GM19463 (cell line): ENCODE measurements around the gene BDKRB2.

ENCODE experiments used
- ATAC-seq: cut with Tn5 transposase; IDR thresholded peaks from one replicate; pipeline ENCODE4 v1.9.1; 2021; ENCODE audit warnings: mild to moderate bottlenecking, moderate library complexity; ENCODE audit not compliant: unreplicated experiment

BDKRB2 gene

DNA sequence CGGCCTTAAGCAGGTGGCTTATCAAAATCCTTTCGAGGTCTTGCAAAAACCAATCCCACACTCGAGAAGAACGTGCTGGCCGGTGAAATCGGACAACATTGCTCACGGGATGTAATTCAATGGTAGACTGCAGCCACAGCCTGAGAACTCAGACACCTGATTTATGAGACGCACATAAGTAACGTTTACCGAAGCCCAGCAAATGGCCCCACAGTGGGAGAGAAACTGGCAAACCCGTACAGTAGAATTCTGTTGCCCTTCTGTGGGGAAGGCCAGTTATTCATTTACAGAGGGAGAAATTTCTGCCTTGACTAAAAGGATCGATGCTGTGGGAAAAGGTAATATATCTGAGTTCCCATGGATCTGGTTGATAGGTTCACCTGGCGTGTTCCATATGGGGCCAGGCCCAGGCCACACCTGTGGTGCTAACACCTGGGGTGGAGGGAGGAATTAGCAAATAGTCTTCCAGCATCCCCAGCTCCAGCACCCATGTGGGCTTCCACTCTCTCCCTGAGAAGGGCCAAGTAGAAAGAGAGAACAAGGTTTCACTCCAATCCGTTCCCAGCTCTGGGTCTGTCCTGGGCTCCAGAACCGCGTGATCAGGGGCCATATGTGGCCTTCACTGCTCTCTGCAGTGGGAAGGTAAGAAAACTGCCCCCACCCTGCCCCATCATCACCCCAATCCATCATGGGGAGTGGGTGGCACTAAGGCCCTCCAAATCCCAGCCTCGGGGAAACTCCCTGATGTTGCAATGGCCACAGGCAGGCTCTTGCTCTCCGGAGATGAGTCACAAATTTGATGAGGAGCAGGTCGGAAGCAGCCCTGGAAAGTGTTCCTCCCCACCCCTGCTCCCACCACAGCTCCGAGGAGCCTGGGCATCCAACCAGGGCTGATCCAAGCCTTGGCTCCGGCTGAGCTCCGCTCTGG is 64.1 kb downstream of the BDKRB2 start:
- no peak for ATAC-seq

- no peak for ATAC-seq
These were observed 64.7 kb downstream of the BDKRB2 start for GRCh38 chr14:96269359-96269710.

DNA sequence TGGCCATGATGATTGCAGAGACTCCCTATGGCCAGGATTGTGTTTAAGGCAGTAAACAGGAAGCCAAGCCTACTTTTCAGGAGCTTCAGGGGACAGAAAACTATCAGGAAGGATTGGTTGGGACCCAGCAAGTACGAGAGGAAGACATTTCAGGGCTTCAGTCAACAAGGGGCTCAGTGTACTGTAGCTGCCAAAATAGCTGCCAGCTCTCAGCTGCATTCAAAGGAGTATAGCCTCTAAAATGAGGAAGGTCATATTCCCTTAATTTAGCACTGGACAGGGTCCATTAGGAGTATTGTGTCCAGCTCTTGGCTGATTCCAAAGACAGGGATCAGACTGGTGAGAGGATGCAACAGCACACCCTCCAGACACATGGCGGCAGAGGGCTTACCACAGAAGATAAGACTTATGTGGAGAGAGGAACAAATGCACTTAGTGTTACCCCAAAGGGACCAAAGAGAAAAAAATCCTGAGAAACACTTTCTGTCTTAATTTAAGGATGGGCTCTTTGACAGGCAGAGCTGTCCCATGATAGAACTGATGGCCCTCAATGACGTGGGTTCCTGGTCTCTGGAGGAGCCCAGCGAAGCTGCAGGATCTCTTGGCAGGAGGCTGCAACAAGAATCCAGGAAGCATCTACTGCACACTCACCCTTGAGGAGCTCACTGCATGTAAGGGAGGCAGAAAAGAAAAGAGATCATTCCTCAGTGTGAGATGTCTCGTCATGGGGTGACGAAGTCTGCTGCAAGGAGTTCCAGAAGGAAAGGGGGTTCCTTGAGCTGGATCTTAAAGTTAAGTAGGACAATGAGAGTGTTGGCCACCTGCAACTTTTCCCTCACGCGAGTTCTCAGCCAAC is 66.2 kb downstream of the BDKRB2 start:
- no peak for ATAC-seq

GRCh38 chr14:96271421-96271762 is 66.8 kb downstream of the BDKRB2 start:
- ATAC-seq, result no peak

GRCh38 chr14:96272777-96273473 is 68.3 kb downstream of the BDKRB2 start:
- no peak for ATAC-seq

GRCh38 chr14:96273629-96274028 is 69.0 kb downstream of the BDKRB2 start:
- ATAC-seq, result no peak

DNA sequence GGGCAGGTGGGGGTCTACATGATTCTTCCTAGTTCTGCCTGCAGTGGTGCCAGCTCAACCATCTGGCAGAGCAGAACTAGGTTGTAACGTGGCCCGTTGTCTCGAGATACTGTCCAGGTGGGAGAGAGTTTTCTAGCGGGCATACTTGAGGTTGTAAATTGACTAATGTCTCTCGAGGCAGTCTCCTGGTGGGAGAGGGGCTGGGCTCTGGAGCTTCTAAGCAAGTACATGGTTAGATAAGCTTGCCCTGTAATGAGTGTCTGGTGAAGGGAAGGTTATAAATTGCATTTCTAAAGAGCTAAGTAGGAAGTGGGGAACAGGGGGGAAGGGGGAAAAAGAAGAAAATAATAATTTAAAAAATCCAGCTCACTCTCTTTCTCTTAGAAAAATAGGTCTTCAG is 69.5 kb downstream of the BDKRB2 start:
- no peak for ATAC-seq

- no peak for ATAC-seq
These were observed 69.9 kb downstream of the BDKRB2 start for GRCh38 chr14:96274543-96274942.

DNA sequence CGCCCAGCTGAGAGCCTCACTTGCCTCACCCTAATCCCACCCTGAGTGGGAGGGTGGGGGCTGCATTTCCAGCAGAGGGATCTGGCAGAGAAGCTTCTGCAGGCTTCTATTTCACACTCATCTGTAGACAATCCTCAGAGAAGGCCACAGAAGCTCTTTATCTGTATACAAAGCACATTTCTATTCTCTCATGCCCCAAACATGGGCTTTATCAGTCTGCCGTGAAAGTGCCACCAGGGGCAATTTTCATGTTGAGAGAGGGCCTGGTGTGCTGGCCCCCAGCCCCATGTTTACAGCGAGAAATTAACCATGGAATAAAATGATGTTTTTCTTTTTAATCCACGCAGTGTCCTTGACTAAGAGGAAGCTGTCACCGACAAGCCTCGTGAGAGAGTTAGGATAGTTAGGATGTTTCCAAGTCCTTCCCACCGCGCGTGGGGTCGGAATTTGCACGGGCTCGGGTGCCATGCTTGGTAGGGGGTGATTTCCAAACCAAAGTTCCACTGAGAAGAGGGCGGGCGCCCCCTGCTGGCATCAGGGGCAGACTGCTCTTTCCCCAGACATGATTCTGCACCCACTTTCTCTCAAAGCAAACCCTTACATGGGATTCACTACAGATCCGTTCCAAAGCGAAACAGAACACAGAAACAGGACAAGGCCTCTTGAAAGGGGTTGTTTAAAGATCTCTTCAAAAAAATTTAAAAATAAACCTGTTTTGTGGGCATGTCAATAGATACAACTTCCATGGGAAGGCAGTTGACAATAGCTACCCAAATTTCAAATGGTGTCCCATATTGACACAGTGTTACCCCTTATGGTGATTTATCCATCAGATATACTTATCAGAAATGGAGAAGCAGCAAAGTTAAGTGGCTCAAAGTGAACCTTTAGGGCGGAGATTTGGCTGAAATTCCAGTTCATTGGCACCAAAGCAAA is 70.8 kb downstream of the BDKRB2 start:
- no peak for ATAC-seq

- ATAC-seq, result no peak
These were observed 73.3 kb downstream of the BDKRB2 start for GRCh38 chr14:96277890-96278289.

DNA sequence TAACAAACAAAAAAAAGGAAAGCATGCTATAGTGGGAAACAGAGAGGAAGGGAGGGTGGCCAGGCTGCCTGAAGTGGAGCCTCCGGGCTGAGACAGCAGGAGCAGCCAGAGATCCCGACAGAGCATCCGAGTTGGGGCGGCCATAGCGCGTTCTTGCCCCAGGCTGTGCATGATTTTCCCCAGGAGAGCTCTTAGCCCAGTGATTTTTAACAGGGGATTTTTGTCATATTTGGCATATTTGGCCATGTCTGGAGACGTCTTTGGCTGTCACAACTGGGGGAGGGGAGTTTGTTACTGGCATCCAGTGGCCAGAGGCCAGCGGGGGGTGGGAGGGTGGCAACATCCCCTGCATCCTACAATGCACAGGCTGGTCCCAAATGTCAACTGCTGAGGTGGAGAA is 74.9 kb downstream of the BDKRB2 start:
- no peak for ATAC-seq

GRCh38 chr14:96280104-96280503 is 75.5 kb downstream of the BDKRB2 start:
- ATAC-seq, result no peak

- no peak for ATAC-seq
These were observed 76.8 kb downstream of the BDKRB2 start for GRCh38 chr14:96281486-96281885.

GRCh38 chr14:96284008-96284407 is 79.4 kb downstream of the BDKRB2 start:
- no peak for ATAC-seq

GRCh38 chr14:96284430-96284829 is 79.8 kb downstream of the BDKRB2 start:
- no peak for ATAC-seq

- no peak for ATAC-seq
These were observed 81.0 kb downstream of the BDKRB2 start for GRCh38 chr14:96285667-96286066.

DNA sequence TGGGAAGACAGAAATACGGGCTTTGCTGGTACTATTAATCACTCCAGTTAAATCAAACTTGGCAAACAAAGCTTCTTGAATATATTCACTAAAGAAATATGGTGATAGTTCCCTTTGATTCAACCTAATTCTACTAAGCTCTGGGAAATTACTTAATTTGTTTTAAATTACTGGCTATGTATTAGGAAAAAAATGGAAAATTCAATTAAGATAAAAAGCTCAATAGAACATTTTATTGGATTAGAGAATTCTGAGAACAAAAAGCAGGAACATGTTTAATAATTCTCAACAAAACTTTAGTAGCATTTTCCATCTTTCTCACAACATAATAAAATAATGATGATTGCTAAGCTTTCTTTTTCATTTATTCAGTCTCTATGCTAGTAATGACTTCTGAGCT is 81.6 kb downstream of the BDKRB2 start:
- ATAC-seq, result no peak

DNA sequence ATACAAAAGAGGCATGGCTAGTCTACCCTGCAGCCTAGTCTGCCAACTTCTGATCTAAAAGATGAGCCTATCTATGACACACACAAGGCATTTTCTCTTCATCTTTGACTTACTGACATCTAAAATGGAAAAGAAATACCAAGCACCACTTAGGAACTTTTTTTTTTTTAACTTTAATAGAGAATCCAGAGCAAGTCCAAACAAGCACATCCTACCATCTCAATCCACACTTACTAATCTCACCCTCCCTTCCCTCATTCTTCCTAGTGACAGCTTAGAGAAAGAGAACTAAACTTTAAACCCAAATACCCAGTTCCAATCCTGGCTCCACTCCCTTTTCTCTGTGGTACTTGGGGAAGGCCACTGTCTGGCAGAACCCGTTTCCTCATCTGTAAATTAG is 83.2 kb downstream of the BDKRB2 start:
- ATAC-seq, result no peak
